ENCODE data around the gene MACROH2A2.

Gene MACROH2A2

GRCh38 chr10:70147259-70147625 is 94.6 kb downstream of the MACROH2A2 start:
- TF ChIP-seq SIN3A (IDR thresholded peaks at IDR 0.05; ENCODE audit: borderline replicate concordance, insufficient read depth, low read length) (no peak), FOXP2 (optimal IDR thresholded peaks at IDR 0.05; ENCODE audit: borderline replicate concordance, extremely low read depth, extremely low read length, insufficient read depth) (no peak), POLR2AphosphoS5 (IDR thresholded peaks at IDR 0.05; ENCODE audit: low read depth, low read length) (no peak), TAF1 (IDR thresholded peaks at IDR 0.05; ENCODE audit: borderline replicate concordance, insufficient read depth, low read length) (no peak), REST (IDR thresholded peaks at IDR 0.05; ENCODE audit: insufficient read depth in 1 of 2, low read depth in 2 of 2, low read length in 2 of 2) (no peak)

DNA sequence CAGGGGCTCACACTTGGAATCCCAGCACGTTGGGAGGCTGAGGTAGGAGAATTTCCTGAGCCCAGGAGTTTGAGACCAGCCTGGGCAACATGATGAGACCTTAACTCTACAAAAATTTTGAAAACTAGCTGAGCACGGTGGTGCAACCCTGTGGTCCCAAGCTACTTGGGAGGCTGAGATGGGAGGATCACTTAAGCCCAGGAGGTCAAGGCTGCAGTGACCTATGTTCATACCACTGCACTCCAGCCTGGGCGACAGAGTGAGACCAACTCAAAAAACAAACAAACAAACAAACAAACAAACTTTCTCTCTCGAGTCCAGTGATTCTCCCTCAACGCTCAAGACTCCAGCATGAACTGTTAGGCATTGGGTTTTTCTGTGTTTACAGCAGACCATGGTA is 95.9 kb downstream of the MACROH2A2 start:
- TF ChIP-seq POLR2AphosphoS5 (IDR thresholded peaks at IDR 0.05; ENCODE audit: low read depth, low read length) (no peak), FOXP2 (optimal IDR thresholded peaks at IDR 0.05; ENCODE audit: borderline replicate concordance, extremely low read depth, extremely low read length, insufficient read depth) (no peak), REST (IDR thresholded peaks at IDR 0.05; ENCODE audit: insufficient read depth in 1 of 2, low read depth in 2 of 2, low read length in 2 of 2) (no peak), SIN3A (IDR thresholded peaks at IDR 0.05; ENCODE audit: borderline replicate concordance, insufficient read depth, low read length) (no peak), TAF1 (IDR thresholded peaks at IDR 0.05; ENCODE audit: borderline replicate concordance, insufficient read depth, low read length) (no peak)

- TF ChIP-seq SIN3A (IDR thresholded peaks at IDR 0.05; ENCODE audit: borderline replicate concordance, insufficient read depth, low read length) (no peak), TAF1 (IDR thresholded peaks at IDR 0.05; ENCODE audit: borderline replicate concordance, insufficient read depth, low read length) (no peak), FOXP2 (optimal IDR thresholded peaks at IDR 0.05; ENCODE audit: borderline replicate concordance, extremely low read depth, extremely low read length, insufficient read depth) (no peak), POLR2AphosphoS5 (IDR thresholded peaks at IDR 0.05; ENCODE audit: low read depth, low read length) (no peak), REST (IDR thresholded peaks at IDR 0.05; ENCODE audit: insufficient read depth in 1 of 2, low read depth in 2 of 2, low read length in 2 of 2) (no peak)
Observed at GRCh38 chr10:70155255-70155838, 102.7 kb downstream of the MACROH2A2 start.

DNA sequence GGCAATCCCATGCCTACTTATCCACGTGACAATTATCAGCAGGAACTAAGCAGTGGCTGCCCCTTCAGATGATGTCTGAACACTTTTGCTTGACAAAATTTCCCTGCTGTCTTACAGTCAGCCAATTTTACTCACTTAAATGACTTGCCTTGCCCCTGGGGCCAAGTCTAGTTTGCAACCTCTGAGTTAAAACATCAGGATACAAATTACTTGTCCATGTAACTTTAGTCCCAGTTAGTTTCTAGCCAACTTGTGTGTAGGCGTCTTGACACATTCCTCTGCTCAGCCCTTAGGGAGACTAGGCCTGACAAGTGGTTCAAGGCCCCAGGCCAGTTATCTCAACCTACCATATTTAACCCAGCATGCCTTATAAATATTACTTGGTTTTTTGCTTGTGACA is 105.5 kb downstream of the MACROH2A2 start:
- TF ChIP-seq REST (IDR thresholded peaks at IDR 0.05; ENCODE audit: insufficient read depth in 1 of 2, low read depth in 2 of 2, low read length in 2 of 2) (no peak), SIN3A (IDR thresholded peaks at IDR 0.05; ENCODE audit: borderline replicate concordance, insufficient read depth, low read length) (no peak)

- no peak for TF ChIP-seq SIN3A (IDR thresholded peaks at IDR 0.05; ENCODE audit: borderline replicate concordance, insufficient read depth, low read length)
- no peak for TF ChIP-seq FOXP2 (optimal IDR thresholded peaks at IDR 0.05; ENCODE audit: borderline replicate concordance, extremely low read depth, extremely low read length, insufficient read depth)
- no peak for TF ChIP-seq TAF1 (IDR thresholded peaks at IDR 0.05; ENCODE audit: borderline replicate concordance, insufficient read depth, low read length)
- TF ChIP-seq POLR2AphosphoS5 (IDR thresholded peaks at IDR 0.05; ENCODE audit: low read depth, low read length): no peak
- no peak for TF ChIP-seq REST (IDR thresholded peaks at IDR 0.05; ENCODE audit: insufficient read depth in 1 of 2, low read depth in 2 of 2, low read length in 2 of 2)
Observed at GRCh38 chr10:70160798-70161197, 108.2 kb downstream of the MACROH2A2 start.

Measured in PFSK-1 (cell line).